ENCODE results near the gene ABCC9.

DNA sequence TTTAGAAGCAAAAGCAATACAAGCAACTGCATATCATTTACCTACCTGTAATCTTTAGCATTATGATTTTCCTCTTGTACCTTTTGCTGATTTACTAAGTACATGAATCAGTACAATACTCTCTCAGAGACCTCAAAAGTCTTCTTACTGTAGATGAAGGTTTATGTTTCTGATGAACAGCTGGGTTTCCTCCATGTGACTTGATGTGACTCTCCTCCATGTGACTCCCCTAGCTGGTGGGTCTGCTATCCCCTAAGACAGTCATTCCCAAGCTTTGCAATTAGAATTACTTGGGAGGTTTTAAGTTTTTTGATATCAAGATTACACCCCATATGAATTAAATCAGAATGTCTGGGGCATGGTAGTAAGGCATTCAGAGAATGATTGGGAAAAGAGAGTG, 32.0 kb upstream of the ABCC9 start:
- TF ChIP-seq EP300 (IDR thresholded peaks at IDR 0.05) = no peak
- no peak for TF ChIP-seq POLR2A (IDR thresholded peaks at IDR 0.05)
